HepG2 (cell line): ENCODE measurements around the gene MILR1. TPM values are rescaled to one million over a fixed set of nuclear protein-coding genes. Genes with fewer than 3 reads are reported as not detected.
A peak's percentile ranks its signal among the peaks of the same experiment; 100 is the strongest.

Source experiments
- AGO2 ChIP-seq: fragments of 200-400 bp; formaldehyde crosslinking; optimal IDR thresholded peaks from 2 replicates; pipeline ENCODE3; 2017; ENCODE audit warnings: mild to moderate bottlenecking, low read depth, low read length, moderate library complexity
- MEIS2 ChIP-seq: sonication (generic); formaldehyde crosslinking; IDR thresholded peaks from 2 replicates; pipeline ENCODE4 v1.9.0; 2021; ENCODE audit warnings: mild to moderate bottlenecking, missing genetic modification reagents
- RELA ChIP-seq: sonication (generic); formaldehyde crosslinking; IDR thresholded peaks from 2 replicates; pipeline ENCODE4 v1.4.0; 2020; ENCODE audit warnings: missing genetic modification reagents
- STAT5B ChIP-seq: sonication (generic); formaldehyde crosslinking; IDR thresholded peaks from 2 replicates; pipeline ENCODE4 v1.4.0; 2020; ENCODE audit warnings: missing genetic modification reagents
- SYNCRIP ChIP-seq: fragments of 200-400 bp; formaldehyde crosslinking; IDR thresholded peaks from 2 replicates; pipeline ENCODE4 v1.6.1; 2018; ENCODE audit warnings: mild to moderate bottlenecking, low read depth, low read length; ENCODE audit not compliant: insufficient read depth
- ZNF121 ChIP-seq: sonication (generic); formaldehyde crosslinking; IDR thresholded peaks from 2 replicates; pipeline ENCODE4 v1.5.0; 2020; ENCODE audit warnings: mild to moderate bottlenecking, missing genetic modification reagents
- ZNF3 ChIP-seq: IDR thresholded peaks from 2 replicates; pipeline ENCODE4 v1.7.0; 2017; ENCODE audit warnings: inconsistent platforms
- ZNF510 ChIP-seq: sonication (generic); formaldehyde crosslinking; IDR thresholded peaks from 2 replicates; pipeline ENCODE4 v1.4.0; 2020; ENCODE audit warnings: low read depth, mild to moderate bottlenecking, missing genetic modification reagents
- ZNF781 ChIP-seq: sonication (generic); formaldehyde crosslinking; IDR thresholded peaks from 2 replicates; pipeline ENCODE4 v1.5.1; 2020; ENCODE audit warnings: borderline replicate concordance, mild to moderate bottlenecking, missing genetic modification reagents; ENCODE audit errors: not compliant biosample characterization
- ZNF782 ChIP-seq: sonication (generic); formaldehyde crosslinking; IDR thresholded peaks from 2 replicates; pipeline ENCODE4 v1.4.0; 2020; ENCODE audit warnings: missing genetic modification reagents, mild to moderate bottlenecking, borderline replicate concordance
- polyA plus RNA-seq, 8 experiments: library from polyadenylated mRNA; depleted of rRNA in 3 of 8; stranded (reverse) in 7 of 8; unstranded in 1 of 8; fragments of >200 nt; fragmentation: Illumina TruSeq in 4 of 8; extraction: Trizol in 4 of 8; gene quantifications; 2 replicates each; pipeline versions ENCODE4 v1.2.1 to v1.2.3, GENCODE V29; 2011 to 2016; ENCODE audit warnings: low read depth in 4 of 8, missing spikeins in 1 of 8, mixed read lengths in 1 of 8; ENCODE audit not compliant: insufficient read depth in 1 of 8
- total RNA-seq, 5 experiments: library from RNA; depleted of rRNA; stranded (reverse); fragments of >200 nt; fragmentation: Illumina TruSeq; extraction: Trizol; gene quantifications; 2 replicates each; pipeline ENCODE4 v1.2.3, GENCODE V29; 2016; ENCODE audit warnings: low read depth in 1 of 5
- TF ChIP-seq, protein P1 (sequence below): sonication (generic); formaldehyde crosslinking; conservative IDR thresholded peaks from 2 replicates; pipeline ENCODE4 v1.4.0; 2020; ENCODE audit warnings: missing genetic modification reagents
- TF ChIP-seq, protein P2 (sequence below): sonication (generic); formaldehyde crosslinking; IDR thresholded peaks from 2 replicates; pipeline ENCODE4 v1.8.1; 2022; ENCODE audit warnings: low read depth, mild to moderate bottlenecking, missing genetic modification reagents

Gene MILR1
- total and polyA plus RNA-seq, 2 of the 13 experiments (the other 11 are each of a cell fraction or from before 2014, with no cell fraction given) = 0.27 to 1.7 TPM

DNA sequence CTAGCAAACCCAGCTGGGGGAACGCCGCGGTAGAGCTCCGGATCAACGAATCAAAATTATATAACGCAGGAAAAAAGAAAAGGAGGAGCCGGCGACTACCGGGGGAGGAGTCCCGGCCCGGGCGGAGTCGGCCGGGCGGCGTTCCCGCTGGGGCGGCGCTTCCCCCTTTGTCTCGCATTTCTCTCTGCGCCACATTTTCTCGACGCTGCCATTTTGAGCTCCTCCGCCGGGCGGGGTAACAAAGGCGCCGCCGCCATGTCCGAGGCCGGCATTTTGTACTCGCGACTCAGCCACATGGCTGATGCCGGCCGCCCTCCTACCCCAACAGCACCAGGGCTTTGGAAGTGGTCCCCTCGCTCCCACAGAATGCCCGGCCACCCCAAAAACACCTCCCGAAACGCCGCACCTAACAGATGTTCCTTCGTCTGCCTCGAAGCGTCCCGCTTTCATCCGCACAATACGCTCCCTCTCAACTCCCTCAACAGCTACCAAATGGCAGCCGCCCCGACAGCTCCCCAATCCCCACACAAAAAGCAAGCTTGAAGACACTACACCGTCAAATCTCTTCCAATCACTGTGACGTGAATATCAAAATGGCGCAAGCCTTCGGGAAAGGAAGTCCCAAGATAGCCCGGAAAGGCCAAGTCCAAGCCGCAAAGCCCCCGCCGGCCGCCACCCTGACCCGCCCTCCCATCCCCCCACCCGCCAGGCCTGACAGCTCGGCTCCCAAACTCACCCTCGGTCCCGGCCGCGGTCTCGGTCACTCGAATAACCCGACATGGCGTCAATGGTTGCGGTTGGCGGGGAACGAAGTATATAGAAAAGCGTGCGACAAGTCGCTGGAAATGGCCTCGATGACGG lies 56.7 kb downstream of the MILR1 start (continued):
- TF ChIP-seq RELA (CRISPR knock-in tag) (no peak), AGO2 (peak; percentile 94), ZNF3 (CRISPR knock-in tag) (no peak), STAT5B (CRISPR knock-in tag) (no peak), MEIS2 (CRISPR knock-in tag) (peak; percentile 49; the same call in 1 of the 2 replicates), SYNCRIP (no peak), ZNF510 (CRISPR knock-in tag) (no peak), ZNF782 (CRISPR knock-in tag) (0 out of 2 replicates have a peak, but pooled peaks have one; percentile 59), ZNF781 (CRISPR knock-in tag) (no peak), ZNF121 (CRISPR knock-in tag) (no peak)
- TF ChIP-seq, protein P1, sequence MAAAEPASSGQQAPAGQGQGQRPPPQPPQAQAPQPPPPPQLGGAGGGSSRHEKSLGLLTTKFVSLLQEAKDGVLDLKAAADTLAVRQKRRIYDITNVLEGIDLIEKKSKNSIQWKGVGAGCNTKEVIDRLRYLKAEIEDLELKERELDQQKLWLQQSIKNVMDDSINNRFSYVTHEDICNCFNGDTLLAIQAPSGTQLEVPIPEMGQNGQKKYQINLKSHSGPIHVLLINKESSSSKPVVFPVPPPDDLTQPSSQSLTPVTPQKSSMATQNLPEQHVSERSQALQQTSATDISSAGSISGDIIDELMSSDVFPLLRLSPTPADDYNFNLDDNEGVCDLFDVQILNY = peak; percentile 20; the same call in 1 of the 2 replicates
- TF ChIP-seq, protein P2, sequence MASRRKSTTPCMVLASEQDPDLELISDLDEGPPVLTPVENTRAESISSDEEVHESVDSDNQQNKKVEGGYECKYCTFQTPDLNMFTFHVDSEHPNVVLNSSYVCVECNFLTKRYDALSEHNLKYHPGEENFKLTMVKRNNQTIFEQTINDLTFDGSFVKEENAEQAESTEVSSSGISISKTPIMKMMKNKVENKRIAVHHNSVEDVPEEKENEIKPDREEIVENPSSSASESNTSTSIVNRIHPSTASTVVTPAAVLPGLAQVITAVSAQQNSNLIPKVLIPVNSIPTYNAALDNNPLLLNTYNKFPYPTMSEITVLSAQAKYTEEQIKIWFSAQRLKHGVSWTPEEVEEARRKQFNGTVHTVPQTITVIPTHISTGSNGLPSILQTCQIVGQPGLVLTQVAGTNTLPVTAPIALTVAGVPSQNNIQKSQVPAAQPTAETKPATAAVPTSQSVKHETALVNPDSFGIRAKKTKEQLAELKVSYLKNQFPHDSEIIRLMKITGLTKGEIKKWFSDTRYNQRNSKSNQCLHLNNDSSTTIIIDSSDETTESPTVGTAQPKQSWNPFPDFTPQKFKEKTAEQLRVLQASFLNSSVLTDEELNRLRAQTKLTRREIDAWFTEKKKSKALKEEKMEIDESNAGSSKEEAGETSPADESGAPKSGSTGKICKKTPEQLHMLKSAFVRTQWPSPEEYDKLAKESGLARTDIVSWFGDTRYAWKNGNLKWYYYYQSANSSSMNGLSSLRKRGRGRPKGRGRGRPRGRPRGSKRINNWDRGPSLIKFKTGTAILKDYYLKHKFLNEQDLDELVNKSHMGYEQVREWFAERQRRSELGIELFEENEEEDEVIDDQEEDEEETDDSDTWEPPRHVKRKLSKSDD (CRISPR knock-in tag) = peak; percentile 90
- TF ChIP-seq, all 625 proteins: peak for 198
